GM10248 (cell line): Measurements from ENCODE around the gene CHIC2.
"Not testable (repeated sequence)": the region's sequence is repeated elsewhere in the genome, so short reads cannot be mapped to it uniquely, and the experiment has no call there.

Experiments
- CTCF ChIA-PET: fragments of 300-600 bp; sonication (Branson Sonifier 250); formaldehyde crosslinking; extraction: SDS; loops from one replicate; lab custom pipeline; 2021; ENCODE audit warnings: antibody characterized with exemption; lab: Yijun Ruan, JAX
- POLR2A ChIA-PET: fragments of 350-650 bp; sonication (Branson Sonifier 250); formaldehyde crosslinking; extraction: SDS; loops from one replicate; lab custom pipeline; 2020; ENCODE audit warnings: antibody characterized with exemption; lab: Yijun Ruan, JAX
- DNase-seq: peaks from one replicate; pipeline ENCODE4 v3.0.0; 2012; ENCODE audit errors: extremely low spot score
- TF ChIP-seq, protein P1 (sequence below): IDR thresholded peaks from 2 replicates; pipeline ENCODE4 v1.5.1; 2012; ENCODE audit warnings: mild to moderate bottlenecking, low read depth; ENCODE audit errors: extremely low read depth, missing control alignments, control extremely low read depth

CHIC2 gene

DNA sequence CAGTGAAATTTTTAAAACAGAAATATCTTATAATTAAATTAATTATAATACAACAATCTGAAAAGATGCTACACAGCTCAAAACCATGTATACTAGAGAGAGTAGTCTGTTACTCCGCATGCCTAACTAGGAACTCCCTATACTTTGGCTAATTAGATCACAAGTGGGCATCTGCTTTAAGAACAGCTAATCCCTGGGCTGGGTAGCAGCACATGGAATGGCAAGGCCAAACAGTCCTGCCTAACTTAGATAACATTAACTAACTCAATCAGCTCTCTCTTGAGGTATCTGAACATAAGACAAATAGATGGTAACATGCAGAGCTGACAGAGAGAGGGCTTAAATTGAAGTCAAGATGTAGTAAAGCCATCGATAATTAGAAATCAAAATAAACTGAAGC lies 9.9 kb downstream of the CHIC2 start:
- POLR2A ChIA-PET: no interaction called here
- DNase-seq: no peak
- CTCF ChIA-PET: no interaction called here
- TF ChIP-seq, protein P1, sequence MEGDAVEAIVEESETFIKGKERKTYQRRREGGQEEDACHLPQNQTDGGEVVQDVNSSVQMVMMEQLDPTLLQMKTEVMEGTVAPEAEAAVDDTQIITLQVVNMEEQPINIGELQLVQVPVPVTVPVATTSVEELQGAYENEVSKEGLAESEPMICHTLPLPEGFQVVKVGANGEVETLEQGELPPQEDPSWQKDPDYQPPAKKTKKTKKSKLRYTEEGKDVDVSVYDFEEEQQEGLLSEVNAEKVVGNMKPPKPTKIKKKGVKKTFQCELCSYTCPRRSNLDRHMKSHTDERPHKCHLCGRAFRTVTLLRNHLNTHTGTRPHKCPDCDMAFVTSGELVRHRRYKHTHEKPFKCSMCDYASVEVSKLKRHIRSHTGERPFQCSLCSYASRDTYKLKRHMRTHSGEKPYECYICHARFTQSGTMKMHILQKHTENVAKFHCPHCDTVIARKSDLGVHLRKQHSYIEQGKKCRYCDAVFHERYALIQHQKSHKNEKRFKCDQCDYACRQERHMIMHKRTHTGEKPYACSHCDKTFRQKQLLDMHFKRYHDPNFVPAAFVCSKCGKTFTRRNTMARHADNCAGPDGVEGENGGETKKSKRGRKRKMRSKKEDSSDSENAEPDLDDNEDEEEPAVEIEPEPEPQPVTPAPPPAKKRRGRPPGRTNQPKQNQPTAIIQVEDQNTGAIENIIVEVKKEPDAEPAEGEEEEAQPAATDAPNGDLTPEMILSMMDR: no peak

DNA sequence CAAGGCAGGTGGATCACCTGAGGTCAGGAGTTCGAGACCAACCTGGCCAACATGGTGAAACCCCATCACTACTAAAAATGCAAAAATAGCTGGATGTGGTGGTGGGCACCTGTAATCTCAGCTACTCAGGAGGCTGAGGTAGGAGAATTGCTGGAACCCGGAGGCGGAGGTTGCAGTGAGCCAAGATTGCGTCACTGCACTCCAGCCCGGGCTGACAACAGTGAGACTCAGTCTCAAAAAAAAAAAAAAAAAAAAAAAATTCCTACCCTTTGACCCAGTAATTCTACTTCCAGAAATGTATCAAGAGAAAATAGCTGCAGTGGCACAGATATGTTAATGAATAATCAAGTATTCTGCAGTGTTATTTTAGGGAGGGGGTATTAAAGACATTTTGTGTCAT lies 11.1 kb downstream of the CHIC2 start:
- POLR2A ChIA-PET: interaction anchor here (0.7 kb wide), 1 partner anchor 133 kb away, joined by 4 read pairs; no protein-coding TSS in a partner anchor
- CTCF ChIA-PET: interaction anchor here (0.8 kb wide), 1 partner anchor 15 kb away, joined by 3 read pairs; no protein-coding TSS in a partner anchor
- not testable (repeated sequence) for DNase-seq

DNA sequence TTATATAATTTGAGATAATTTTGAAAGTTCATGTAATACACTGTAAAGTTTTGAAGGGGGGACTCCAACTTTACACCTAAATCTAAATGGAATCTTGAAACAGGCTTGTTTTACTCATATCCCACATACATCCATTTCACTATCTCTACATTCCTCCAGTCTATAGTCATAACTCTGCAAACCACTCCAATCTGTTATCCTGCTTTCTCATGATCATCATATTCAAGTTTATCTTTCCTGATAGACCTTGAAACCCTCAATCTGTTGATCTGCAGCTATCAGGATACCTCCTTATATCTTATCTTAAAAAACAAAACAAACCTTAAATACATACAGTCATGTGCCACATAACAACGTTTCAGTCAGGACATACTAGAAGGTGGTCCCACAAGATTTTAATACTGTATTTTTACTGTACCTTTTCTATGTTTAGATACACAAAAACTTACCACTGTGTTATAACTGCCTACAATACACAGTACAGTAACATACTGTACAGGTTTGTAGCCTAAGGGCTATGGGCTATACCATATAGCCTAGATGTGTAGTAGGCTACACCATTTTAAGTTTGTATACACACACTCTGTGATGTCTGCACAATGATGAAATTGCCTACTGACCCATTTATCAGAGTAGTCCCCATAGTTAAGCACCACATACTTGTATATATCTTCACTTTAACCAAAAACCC lies 14.0 kb downstream of the CHIC2 start:
- TF ChIP-seq, protein P1: no peak

DNA sequence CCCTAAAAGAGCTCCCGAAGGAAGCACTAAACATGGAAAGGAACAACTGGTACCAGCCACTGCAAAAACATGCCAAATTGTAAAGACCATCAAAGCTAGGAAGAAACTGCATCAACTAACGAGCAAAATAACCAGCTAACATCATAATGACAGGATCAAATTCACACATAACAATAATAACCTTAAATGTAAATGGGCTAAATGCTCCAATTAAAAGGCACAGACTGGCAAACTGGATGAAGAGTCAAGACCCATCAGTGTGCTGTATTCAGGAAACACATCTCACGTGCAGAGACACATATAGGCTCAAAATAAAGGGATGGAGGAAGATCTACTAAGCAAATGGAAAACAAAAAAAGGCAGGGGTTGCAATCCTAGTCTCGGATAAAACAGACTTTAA lies 20.8 kb downstream of the CHIC2 start:
- POLR2A ChIA-PET: interaction anchor here (0.7 kb wide), 1 partner anchor 15 kb away, joined by 6 read pairs; no protein-coding TSS in a partner anchor
- CTCF ChIA-PET, DNase-seq: not testable (repeated sequence)

More for the DNA sequence above, 14.0 kb downstream of the CHIC2 start:
- ChIA-PET CTCF (no interaction called here), POLR2A (interaction anchor here (0.6 kb wide), 1 partner anchor 9 kb away, joined by 3 read pairs; no protein-coding TSS in a partner anchor)
- DNase-seq: no peak

DNA sequence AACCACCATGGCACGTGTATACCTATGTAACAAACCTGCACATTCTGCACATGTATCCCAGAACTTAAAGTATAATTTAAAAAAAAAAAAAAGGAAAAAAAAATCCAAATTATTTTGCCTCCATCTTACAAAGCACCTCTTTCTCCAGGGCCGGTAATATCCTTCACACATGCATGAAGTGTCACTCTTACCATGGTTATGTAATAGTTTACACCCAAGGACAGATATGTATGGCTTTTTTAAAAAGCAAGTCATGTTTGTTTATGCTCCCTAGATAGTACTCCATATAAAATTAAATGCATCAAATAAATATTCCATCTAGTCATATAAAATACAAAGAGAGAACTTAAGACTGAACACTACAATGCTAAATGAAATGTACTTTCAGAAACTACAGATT lies 22.5 kb downstream of the CHIC2 start:
- ChIA-PET POLR2A (no interaction called here), CTCF (no interaction called here)
- TF ChIP-seq, protein P1: no peak
- no peak for DNase-seq

DNA sequence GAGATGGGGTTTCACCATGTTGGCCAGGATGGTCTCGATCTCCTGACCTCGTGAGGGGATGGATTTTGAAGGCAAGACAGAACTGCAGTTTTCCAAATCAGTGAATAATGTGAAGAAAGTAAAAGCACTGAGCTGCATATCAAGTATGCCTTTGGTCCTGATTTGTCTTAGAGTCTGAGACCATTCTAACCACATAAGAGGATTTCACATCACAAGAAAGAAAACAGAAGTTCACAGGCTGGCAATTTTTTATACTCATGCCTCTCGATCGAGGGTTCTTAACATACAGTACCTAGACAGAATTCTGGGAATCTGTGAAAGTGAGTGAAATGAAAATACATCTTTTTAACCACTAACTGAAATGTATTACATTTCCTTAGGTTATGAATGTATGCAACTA lies 23.3 kb downstream of the CHIC2 start:
- ChIA-PET POLR2A (no interaction called here), CTCF (no interaction called here)
- no peak for DNase-seq
- TF ChIP-seq, protein P1: no peak

DNA sequence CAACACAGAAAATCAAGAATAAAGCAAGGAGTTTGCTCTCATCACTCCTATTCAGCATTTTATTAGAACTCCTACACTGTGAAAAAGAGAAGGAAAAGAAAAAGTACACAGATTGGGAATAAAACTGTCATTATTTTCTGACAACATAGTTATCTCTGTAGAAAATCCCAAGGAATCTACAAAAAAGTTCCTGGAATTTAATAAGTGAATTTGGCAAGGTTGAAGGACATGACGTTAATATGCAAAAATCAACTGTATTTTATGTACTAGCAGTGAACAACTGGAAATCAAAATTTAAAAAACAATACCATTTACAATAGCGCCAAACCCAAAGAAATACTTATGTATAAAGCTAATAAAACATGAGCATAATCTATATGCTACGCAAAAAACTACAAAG lies 26.3 kb downstream of the CHIC2 start:
- CTCF ChIA-PET: interaction anchor here (1.4 to 1.6 kb wide), 3 partner anchors 15 to 25 kb away, joined by 3 to 6 read pairs (median 6); no protein-coding TSS in a partner anchor
- POLR2A ChIA-PET: no interaction called here
- TF ChIP-seq, protein P1: no peak
- DNase-seq: no peak

DNA sequence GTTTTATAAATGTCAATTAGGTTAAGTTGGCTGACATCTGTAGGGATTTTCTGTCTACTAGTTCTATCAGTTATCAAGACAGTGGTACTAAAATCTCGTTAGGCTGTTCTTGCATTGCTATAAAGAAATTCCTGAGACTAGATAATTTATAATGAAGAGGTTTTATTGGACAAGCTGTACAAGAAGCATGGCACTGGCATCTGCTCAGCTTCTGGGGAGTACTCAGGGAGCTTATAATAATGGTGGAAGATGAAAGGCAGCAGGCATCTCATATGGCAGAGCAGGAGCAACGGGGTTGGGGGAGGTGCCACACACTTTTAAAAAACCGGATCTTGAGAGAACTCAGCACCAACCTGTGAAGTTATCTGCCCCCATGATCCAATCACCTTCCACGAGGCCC lies 28.2 kb downstream of the CHIC2 start:
- ChIA-PET POLR2A (no interaction called here), CTCF (no interaction called here)
- TF ChIP-seq, protein P1: no peak
- no peak for DNase-seq
